GM12875 (cell line): ENCODE measurements around the gene ADGRG4.
"Not testable (repeated sequence)": the region's sequence is repeated elsewhere in the genome, so short reads cannot be mapped to it uniquely, and the experiment has no call there.

Source experiments
- H3K4me3 ChIP-seq: one replicate; pipeline ENCODE4 v1.5.1; 2011; ENCODE audit warnings: low read depth, low read length, control low read depth
- TF ChIP-seq, protein P1 (sequence below): IDR thresholded peaks from 2 replicates; pipeline ENCODE4 v1.5.1; 2011; ENCODE audit warnings: low read depth, mild to moderate bottlenecking, control low read depth, inconsistent platforms, low read length, moderate library complexity, borderline replicate concordance; ENCODE audit not compliant: insufficient read depth

The ADGRG4 gene

DNA sequence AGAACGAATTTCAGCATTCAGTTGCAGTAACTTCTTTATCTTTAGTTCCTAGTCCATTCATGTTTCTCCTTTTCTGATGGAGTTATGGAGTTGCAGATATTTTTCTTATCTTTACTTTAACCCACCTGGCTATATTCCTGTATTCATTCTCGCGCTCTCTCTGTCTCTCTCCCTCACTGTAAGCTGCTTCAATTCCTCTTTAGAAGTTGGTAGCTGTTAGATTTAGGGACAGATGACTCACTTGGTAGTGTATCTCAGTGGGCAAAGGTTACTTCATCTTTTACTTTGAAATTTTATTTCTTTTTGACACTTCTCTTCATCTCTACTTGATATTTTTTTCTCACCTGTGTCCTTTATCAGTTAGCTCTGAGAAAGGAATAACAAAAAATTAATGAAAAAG, 137.4 kb downstream of the ADGRG4 start:
- TF ChIP-seq, protein P1, sequence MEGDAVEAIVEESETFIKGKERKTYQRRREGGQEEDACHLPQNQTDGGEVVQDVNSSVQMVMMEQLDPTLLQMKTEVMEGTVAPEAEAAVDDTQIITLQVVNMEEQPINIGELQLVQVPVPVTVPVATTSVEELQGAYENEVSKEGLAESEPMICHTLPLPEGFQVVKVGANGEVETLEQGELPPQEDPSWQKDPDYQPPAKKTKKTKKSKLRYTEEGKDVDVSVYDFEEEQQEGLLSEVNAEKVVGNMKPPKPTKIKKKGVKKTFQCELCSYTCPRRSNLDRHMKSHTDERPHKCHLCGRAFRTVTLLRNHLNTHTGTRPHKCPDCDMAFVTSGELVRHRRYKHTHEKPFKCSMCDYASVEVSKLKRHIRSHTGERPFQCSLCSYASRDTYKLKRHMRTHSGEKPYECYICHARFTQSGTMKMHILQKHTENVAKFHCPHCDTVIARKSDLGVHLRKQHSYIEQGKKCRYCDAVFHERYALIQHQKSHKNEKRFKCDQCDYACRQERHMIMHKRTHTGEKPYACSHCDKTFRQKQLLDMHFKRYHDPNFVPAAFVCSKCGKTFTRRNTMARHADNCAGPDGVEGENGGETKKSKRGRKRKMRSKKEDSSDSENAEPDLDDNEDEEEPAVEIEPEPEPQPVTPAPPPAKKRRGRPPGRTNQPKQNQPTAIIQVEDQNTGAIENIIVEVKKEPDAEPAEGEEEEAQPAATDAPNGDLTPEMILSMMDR, result no peak
- no peak overlapping the region for H3K4me3 ChIP-seq

DNA sequence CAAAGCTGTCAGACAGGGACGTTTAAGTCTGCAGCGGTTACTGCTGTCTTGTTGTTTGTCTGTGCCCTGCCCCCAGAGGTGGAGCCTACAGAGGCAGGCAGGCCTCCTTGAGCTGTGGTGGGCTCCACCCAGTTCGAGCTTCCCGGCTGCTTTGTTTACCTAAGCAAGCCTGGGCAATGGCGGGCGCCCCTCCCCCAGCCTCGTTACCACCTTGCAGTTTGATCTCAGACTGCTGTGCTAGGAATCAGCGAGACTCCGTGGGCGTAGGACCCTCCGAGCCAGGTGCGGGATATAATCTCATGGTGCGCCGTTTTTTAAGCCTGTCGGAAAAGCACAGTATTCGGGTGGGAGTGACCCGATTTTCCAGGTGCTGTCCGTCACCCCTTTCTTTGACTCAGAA, 144.9 kb downstream of the ADGRG4 start:
- not testable (repeated sequence) for H3K4me3 ChIP-seq

- TF ChIP-seq, protein P1, result no peak
- no peak overlapping the region for H3K4me3 ChIP-seq
Measured at GRCh38 chrX:136446208-136446607, 145.4 kb downstream of the ADGRG4 start.

- H3K4me3 ChIP-seq, result no peak overlapping the region
- TF ChIP-seq, protein P1, result no peak
Measured at GRCh38 chrX:136447308-136447707, 146.5 kb downstream of the ADGRG4 start.

DNA sequence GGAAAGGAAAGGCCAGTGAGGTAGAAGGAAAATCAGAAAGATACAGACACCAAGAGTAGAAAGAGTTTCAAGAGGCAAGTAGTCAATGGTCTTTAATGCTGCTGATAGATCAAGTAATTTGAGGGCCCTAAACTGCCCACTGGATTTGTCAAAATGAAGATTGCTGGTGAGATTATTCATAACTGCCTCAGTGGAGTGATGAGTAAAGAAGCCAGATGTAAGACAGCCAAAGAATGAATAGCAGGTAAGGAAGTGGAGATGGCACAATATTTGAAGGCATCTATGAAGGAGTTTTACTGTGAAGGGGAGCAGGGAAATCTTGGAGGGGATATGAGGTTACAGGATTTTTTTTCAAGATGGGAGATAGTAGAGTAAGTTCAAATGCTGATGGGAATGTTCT, 147.2 kb downstream of the ADGRG4 start:
- H3K4me3 ChIP-seq, result no peak overlapping the region
- TF ChIP-seq, protein P1, result no peak

DNA sequence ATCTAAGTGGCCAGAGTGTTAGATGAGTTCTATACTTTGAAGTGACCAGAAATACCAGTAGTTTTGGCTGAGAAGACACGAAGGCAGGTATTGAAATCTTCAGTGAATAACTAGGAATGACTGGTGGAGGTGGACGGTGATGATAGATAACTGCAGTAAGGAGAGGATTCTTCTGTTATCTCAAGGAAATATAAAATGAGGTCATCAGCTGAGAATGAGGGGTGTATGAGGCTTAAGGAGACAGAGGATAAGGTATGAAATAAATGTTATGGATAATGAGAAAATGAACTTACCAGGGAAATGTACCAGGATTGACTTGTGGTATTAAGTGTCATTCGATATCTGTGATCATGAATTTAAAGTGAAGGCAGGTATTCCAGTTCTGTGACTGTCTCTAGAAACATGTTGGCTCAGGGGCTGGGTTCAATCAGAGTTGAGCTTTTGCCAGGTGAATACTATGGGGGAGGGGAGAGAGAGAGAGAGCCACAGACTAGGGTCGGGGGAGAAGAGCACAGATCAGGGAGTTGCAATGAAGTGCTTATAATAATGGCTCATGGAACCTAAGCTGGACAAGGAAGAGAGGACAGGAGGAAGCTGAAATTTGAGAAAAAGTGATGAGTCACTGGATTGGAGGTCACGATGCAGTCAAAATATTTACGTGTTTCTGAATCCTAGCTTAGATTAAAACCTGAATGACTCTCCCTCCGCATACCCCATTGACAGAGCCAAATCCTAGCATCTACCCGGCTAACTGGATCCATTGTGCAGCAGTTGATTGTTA, 149.5 kb downstream of the ADGRG4 start:
- TF ChIP-seq, protein P1, result no peak
- no peak overlapping the region for H3K4me3 ChIP-seq

GRCh38 chrX:136452614-136453013, 151.9 kb downstream of the ADGRG4 start:
- no peak overlapping the region for H3K4me3 ChIP-seq
- TF ChIP-seq, protein P1, result no peak
